Ishikawa (cell line): ENCODE data around the gene NOS1AP.

ENCODE experiments used
- CEBPB ChIP-seq: IDR thresholded peaks from 2 replicates; pipeline ENCODE4 v1.6.1; 2012
- EP300 ChIP-seq: IDR thresholded peaks from 2 replicates; pipeline ENCODE4 v1.6.1; 2012; ENCODE audit warnings: borderline replicate concordance
- FOXM1 ChIP-seq: IDR thresholded peaks from 2 replicates; pipeline ENCODE4 v1.6.1; 2012; ENCODE audit warnings: low read depth, borderline replicate concordance
- YY1 ChIP-seq: IDR thresholded peaks from 2 replicates; pipeline ENCODE4 v1.6.1; 2012; ENCODE audit warnings: low read depth
- TF ChIP-seq, protein P1 (sequence below): IDR thresholded peaks from 2 replicates; pipeline ENCODE4 v1.6.1; 2012

DNA sequence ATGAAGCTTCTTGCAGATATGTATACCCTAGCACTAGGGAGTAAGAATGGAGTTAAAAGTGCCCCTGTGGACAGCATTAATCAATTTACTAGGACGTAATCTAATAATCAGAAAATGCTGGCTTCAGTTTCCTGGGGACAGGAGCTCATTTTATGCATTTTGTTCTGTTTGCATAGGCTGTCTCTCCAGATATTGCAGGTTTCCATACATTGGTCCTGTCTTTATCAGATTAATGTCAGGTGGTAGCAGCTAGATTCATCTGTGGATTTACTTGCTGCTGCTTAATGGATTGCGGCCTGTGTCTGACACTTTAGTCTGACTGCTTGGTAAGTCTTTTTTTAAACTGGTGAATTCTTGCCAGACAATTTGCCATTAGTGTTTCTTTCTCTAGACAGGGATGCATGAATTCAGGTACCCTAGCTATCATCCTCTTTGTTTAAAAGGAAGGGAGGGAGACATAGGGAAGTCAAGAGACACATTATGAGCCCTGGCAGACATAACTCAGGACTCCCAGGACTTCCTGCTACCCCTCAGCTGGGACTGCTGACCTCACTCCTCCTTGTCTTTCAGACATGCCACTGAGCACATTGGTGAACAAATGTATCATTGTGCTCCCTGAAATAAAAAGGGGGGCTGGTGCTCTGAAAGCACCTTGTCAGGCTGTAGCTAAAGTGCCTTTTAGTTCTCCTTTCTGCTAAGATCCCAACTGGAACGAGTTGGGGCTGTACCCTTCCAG, 47.7 kb downstream of the NOS1AP start:
- TF ChIP-seq, protein P1, sequence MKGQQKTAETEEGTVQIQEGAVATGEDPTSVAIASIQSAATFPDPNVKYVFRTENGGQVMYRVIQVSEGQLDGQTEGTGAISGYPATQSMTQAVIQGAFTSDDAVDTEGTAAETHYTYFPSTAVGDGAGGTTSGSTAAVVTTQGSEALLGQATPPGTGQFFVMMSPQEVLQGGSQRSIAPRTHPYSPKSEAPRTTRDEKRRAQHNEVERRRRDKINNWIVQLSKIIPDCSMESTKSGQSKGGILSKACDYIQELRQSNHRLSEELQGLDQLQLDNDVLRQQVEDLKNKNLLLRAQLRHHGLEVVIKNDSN, result no peak
- no peak for TF ChIP-seq FOXM1
- no peak for TF ChIP-seq EP300
- no peak for TF ChIP-seq YY1
- TF ChIP-seq CEBPB, result no peak
